ENCODE measurements around the gene RECK.
"Not testable (repeated sequence)": the region's sequence is repeated elsewhere in the genome, so short reads cannot be mapped to it uniquely, and the experiment has no call there.

RECK gene

DNA sequence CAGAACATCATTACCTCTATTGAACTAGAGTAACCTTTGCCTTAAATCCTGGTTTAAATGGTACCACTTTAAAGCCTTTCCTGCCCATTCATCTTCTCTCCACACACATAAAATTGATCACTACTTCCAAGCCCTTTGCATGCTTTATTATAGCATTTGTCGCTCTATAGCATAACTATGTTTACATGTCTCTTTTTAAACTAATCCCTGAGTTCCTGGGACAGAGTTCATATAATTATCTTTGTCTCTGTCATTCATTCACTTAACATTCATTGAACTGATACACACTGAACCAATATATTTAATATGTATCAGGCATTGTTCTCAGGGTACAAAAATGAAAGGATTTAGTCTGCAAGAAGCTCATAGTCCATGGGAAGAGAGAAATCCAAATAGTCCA is 37.3 kb downstream of the RECK start:
- no peak for DNase-seq

- peak; percentile 3 for DNase-seq
Measured at GRCh38 chr9:36074870-36075532, 38.3 kb downstream of the RECK start.

DNA sequence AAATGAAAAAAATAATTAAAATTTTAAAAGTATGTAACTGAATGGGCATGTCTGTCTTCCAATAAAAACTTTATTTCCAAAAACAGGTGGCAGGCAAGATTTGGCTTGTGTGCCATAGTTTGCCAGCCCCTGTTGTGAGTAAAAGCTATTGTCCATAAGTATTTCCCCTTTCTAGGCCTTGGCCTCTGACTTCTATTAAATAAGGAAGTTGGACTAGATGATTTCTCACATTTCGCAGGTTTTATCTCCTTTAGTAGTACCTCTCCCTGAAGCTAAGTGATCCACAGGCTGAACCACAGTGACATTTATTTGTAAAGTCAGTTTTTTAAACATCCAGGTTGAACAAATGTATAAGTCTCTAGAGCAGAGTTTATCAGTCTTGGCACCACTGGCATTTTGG is 41.3 kb downstream of the RECK start:
- DNase-seq = no peak

DNA sequence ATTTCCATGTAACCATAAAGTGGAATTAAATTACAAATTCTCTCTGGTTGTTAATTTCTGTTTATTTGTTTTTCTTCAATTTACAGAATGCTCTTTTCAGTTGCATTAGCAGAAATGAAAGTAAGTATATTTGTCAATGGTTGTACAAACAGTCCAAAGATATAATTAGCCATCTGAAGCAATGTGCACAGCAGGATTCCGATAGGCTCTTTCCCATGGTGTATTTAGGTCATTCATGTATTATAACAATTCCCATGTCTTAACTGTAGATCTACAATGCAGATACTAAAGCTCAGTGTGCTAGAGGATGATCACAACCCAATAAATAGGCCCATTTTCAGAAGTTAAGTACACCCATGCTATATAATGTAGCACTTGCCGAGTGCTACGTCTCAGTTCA is 43.8 kb downstream of the RECK start:
- DNase-seq = no peak

- DNase-seq = no peak
Measured at GRCh38 chr9:36082931-36083330, 46.2 kb downstream of the RECK start.

DNA sequence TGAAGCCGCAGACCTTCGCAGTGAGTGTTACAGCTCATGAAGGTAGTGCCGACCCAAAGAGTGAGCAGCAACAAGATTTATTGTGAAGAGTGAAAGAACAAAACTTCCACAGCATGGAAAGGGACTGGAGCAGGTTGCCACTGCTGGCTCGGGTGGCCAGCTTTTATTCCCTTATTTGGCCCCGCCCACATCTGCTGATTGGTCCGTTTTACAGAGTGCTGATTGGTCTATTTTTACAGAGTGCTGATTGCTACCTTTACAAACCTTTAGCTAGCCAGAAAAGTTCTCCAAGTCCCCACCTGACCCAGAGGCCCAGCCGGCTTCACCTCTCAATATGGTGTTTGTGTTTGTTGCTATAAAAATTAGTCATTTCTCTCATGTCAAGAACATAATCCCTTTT is 49.7 kb downstream of the RECK start:
- DNase-seq = no peak

- not testable (repeated sequence) for DNase-seq
Measured at GRCh38 chr9:36087054-36087453, 50.3 kb downstream of the RECK start.

- DNase-seq = no peak
Measured at GRCh38 chr9:36088020-36088419, 51.3 kb downstream of the RECK start.

DNA sequence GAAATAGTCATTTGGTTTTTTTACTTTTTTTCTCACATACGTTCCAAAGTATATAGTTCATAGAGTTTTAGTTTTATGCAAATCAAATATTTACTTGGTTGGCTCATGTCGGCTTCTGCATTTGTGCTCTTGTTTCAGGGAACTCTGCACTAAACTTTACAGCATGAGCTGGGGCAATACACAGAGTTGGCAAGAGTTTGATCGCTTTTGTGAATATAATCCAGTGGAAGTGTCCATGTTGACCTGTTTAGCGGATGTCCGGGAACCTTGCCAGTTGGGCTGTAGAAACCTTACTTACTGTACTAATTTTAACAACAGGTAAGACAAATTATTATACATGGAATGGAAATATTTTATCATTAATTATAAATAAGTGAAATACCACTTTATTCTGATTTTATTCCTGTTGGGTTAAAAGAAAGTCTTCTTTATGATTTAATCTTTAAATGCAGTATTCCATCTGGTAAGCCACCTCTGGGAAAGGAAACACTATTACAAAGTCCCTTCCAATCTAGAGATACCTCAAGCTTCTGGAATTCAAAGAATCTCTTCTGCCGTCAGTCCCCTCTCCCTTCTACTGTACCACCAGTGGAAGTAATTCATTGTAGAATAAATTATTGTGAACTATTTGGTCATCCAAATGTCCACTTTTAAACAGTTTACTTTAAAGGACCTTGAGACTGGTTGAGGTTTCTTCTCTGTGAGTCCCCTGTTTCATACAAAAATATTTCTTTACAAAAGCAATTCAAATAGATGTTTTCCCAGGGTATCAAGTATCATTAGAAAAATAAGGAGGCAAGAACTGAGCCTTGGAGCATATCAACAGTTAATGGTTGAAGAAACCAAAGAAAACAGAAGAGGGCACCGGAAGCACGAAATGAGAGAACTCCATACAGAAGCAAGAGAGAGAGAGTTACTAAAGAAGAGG is 54.6 kb downstream of the RECK start:
- DNase-seq = no peak

DNA sequence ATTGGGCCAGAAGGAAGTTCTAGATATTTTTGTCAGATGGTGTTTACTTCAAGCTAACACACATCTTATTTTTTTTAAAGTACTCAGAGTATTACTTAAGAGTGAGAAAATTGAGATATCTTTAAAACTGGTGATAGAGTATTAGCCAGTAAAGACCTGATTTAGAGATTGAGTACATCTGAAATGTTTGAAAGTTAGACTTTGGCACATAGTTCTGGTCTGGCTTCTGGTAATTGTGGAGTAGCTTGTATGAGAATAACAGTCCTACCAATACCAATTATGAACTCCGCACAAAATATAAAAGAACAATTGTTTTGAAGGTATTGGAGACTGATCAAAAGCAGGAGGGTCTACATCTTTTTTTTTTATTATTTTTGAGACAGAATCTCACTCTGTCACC is 55.3 kb downstream of the RECK start:
- DNase-seq = no peak

DNA sequence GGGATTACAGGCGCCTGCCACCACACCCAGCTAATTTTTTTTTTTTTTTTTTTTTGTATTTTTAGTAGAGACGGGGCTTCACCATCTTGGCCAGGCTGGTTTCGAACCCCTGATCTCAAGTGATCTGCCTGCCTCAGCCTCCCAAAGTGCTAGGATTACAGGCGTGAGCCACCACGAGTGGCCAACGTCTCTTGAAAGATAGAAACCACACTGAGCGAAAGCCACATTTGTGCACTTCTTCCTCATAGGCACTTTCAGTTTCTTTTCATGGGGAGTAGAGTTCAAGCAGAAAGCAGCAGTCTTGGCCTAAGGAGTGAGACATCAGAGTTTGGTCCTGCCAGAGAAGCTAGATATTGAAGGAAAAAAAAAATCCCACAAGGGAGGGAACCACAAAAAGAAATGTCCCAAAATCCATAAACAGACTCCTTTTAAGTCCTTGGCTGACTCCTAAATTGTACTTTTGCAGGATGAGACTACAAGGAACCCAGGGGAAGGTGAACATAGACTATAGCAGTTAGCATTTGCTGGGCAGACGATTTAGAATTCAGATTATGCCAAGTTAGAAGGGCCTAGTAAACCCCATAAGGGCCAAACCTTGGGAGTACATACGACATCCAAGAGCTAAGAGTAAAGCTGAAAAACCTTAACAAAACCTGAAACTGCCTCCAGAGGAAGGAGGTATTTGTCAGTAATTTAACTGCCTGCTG is 55.9 kb downstream of the RECK start:
- no peak for DNase-seq

GRCh38 chr9:36093384-36093783 is 56.7 kb downstream of the RECK start:
- no peak for DNase-seq

- DNase-seq = no peak
Measured at GRCh38 chr9:36099718-36100117, 63.0 kb downstream of the RECK start.

DNA sequence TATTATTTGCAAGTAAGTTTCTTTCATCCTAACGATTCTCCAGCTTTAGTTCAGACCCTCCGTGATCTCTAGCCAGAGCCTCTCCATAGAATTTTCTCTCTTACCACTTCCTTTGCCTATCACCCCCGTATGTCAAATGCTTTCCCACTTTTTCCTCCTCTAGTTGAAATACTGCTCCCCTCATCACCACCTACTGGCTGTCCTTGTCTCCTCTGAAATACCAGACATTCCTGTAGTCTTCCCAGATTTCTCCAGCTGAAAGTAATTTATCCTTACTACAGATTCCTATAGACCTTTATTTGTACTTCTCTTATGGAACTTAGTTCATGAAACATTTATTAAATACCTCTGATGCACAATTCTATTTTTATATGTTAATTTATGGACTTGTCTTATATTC is 63.8 kb downstream of the RECK start:
- no peak for DNase-seq

GRCh38 chr9:36101916-36102741 is 65.4 kb downstream of the RECK start:
- DNase-seq = no peak

DNA sequence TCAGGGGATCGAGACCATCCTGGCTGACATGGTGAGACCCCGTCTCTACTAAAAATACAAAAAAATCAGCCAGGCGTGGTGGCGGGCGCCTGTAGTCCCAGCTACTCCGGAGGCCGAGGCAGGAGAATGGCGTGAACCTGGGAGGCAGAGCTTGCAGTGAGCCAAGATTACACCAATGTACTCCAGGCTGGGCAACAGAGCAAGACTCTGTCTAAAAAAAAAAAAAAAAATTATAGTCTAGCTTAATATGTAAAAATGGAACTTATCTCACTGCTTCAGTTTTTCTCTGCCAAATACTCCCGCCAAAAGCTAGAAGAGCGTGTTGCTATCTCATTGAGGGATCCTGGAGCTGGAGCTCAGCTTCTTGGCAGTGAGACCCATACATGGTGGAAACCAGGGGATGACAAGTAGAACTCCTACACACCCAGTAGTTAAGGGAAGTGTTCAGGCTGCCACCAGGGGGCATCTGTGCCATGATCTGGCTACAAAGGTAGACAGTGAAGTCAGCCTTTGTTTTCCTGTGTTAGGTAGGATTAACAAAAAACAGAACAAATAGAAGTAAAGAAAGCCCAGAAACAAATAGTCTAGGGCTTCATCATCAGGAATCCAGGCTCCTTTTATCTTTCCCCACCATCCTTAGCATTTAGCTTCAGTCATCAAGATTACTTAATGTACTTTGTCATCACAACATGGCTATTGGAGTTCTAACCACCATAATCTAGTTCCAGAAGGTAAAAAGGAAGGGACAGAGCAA is 66.2 kb downstream of the RECK start:
- peak; percentile 39 for DNase-seq

- DNase-seq = no peak
Measured at GRCh38 chr9:36109071-36109470, 72.4 kb downstream of the RECK start.

- no peak for DNase-seq
Measured at GRCh38 chr9:36110434-36110833, 73.7 kb downstream of the RECK start.

- DNase-seq = no peak
Measured at GRCh38 chr9:36112516-36112915, 75.8 kb downstream of the RECK start.

- DNase-seq = no peak
Measured at GRCh38 chr9:36113999-36114398, 77.3 kb downstream of the RECK start.

DNA sequence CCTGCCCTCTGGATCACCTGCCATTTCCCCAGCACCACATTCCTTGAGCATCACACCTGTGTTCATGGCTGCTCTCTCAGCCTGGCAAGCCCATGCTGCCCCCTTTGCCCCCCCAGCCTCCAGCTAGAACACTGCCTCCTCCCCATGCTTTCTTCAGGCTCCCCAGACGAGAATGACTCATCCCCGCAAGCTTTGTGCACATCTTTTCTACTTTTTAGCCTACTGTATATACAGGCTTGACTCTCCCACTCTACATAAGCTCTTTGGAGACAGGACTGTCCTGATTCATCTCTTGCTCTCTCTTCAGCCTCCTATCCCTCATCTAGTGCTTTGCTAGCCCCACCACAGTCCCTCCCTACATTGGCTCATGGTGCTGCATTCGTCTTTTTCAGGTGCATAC is 79.9 kb downstream of the RECK start:
- no peak for DNase-seq

DNA sequence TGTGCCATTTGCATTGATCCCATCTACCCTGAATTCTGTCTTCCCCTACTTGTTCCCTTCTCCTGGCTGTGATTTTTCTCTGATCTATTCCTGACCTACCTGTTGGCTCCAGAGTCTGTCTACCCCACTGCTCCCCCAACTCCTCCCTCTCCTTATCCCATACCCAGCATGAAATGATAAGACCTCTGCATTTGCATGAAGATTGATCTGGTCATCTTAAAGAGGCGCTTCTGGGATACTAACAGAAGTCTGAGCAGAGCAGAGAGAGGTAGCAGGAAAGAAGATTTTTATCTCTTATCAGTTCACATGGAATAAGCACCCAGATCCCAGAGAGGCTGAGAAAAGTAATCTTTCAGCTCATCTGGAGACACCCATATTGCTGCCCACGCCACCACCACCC is 81.5 kb downstream of the RECK start:
- no peak for DNase-seq
